GM10266 (cell line): ENCODE measurements around the gene FAM168A.

Source experiments
- DNase-seq: peaks from one replicate; pipeline ENCODE4 v3.0.0; 2012; ENCODE audit errors: extremely low spot score
- TF ChIP-seq, protein P1 (sequence below): IDR thresholded peaks from 2 replicates; pipeline ENCODE4 v1.5.1; 2012; ENCODE audit warnings: mild to moderate bottlenecking, low read depth; ENCODE audit not compliant: control insufficient read depth, insufficient read depth; ENCODE audit errors: missing control alignments

The FAM168A gene

DNA sequence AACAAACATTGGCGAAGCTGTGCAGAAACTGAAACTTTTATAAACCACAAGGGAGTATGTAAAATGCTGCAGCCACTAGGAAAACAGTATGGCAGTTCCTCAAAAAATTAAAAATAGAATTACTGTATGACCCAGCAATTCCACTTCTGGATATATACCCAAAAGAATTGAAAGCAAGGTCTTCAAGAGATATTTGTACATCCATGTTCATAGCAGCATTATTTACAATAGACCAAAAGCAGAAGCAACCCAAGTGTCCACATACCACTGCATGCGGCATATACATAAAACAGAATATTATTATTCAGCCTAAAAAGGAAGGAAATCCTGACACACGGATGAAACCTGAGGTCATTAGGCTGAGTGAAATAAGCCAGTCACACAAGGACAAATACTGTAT, 135.9 kb downstream of the FAM168A start:
- DNase-seq: no peak
- TF ChIP-seq, protein P1, sequence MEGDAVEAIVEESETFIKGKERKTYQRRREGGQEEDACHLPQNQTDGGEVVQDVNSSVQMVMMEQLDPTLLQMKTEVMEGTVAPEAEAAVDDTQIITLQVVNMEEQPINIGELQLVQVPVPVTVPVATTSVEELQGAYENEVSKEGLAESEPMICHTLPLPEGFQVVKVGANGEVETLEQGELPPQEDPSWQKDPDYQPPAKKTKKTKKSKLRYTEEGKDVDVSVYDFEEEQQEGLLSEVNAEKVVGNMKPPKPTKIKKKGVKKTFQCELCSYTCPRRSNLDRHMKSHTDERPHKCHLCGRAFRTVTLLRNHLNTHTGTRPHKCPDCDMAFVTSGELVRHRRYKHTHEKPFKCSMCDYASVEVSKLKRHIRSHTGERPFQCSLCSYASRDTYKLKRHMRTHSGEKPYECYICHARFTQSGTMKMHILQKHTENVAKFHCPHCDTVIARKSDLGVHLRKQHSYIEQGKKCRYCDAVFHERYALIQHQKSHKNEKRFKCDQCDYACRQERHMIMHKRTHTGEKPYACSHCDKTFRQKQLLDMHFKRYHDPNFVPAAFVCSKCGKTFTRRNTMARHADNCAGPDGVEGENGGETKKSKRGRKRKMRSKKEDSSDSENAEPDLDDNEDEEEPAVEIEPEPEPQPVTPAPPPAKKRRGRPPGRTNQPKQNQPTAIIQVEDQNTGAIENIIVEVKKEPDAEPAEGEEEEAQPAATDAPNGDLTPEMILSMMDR: no peak

DNA sequence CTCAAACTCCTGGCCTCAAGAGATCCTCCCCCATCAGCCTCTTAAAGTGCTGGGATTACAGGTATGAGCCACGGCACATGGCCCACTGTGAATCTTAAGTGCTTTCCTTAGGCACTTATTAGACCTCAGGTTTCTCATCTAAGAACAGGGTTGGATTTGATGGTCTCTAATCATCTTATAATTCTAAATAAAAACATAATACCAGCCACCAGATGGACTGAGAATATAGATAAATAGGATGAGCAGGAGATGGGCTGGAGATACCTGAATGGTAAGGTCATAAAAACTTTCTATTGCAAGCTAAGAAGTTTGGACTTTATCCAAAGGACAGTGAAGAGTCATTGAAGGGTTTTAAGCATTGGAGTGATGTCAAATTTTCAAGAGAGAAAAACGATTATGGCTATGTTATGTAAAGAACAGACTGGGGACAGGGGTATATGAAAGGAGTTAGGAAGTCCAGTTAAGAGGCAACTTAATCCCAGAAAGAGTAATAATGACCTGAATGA, 136.5 kb downstream of the FAM168A start:
- TF ChIP-seq, protein P1: no peak
- no peak for DNase-seq

DNA sequence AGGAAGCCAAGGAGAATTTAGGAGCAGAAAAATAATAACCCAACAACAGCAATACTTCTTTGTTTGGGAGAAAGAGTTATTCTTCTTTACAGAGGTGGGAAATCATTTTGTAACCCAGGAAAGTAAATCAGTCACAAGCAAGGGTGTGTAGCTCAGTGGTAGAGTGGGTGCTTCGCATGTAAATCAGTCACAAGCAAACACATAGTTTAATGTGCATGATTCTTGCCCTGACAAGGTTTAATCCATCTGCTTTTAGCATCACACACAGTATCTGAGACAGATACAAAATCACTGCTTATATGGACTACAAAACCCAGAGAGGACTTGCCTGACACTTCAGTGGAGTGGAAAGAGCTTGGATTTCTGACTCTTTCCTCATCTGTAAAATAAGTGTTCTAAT, 139.7 kb downstream of the FAM168A start:
- DNase-seq: no peak
- TF ChIP-seq, protein P1: no peak

DNA sequence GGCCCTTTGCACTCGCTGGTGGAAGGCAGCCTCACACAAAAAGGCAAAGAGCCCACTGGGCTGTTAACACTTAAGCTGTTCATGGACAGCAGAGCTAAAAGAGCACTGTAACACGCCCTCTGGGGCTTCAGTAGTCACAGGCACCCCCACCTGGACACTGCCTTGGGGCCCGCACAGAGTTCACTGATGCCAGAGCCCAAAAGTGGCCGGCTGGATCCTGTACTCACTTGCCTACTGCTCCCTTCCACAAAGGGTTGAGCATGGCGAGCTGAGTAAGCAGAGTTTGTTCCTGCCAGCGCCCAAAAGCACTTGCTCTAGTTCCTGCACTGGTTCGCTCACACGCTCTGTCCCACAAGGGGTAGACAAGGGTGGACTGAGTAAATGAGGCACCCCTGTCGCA, 142.9 kb downstream of the FAM168A start:
- DNase-seq: no peak
- TF ChIP-seq, protein P1: no peak

DNA sequence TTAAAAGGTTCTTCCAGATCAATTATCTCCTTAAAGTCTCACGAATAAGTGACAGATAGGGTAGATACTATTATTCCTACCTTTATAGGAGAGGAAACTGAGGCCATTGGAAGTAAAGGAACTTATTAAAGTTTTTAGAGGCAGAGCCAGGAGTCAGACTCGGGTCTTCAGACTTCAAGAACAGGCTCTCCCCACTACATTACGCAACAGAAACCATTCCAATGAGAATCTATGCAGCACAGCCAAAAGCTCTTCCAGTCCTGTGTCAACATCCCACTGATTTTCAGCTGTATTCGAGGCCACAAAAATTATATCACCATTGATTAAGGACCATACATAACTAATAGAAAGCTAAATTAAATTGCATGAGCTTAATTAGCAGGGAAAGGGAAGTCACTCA, 144.3 kb downstream of the FAM168A start:
- no peak for DNase-seq
- TF ChIP-seq, protein P1: no peak

DNA sequence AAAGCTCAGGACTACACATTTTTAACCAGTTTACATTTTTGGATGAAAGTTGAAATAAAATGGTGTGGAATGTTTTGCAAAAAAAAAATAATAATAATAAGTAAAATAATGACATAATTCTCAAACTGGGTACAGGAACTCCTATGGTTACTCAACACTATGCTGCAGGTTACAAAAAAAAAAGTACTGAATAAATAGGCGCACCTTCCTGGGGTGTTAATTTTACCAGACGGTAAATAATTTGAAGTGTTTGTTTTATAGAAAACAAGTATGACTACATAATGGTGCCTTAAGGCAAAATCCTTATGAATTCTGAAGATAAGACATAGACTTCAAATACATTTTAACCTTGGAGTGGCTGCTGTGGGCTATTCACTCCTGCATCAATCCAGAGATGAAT, 145.2 kb downstream of the FAM168A start:
- TF ChIP-seq, protein P1: no peak
- DNase-seq: no peak

DNA sequence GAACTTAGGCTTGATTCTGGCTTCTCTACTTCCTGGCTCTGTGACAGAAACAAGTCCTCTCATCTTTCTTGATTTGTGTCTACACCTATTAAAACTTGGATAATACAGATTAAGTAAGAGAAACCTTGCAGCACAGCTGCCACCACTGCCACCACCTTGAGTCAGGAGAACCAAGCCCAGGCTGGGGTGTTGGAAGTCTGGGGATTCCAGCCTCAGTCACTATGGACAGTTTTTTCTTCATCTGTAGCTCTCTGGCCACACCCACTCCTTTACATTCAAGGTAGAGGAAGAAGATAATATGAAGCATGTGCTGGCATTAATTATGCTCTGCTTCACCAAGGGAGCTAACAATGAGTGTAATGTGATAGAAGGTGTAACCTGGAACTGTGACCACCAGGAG, 146.0 kb downstream of the FAM168A start:
- TF ChIP-seq, protein P1: no peak
- no peak for DNase-seq

DNA sequence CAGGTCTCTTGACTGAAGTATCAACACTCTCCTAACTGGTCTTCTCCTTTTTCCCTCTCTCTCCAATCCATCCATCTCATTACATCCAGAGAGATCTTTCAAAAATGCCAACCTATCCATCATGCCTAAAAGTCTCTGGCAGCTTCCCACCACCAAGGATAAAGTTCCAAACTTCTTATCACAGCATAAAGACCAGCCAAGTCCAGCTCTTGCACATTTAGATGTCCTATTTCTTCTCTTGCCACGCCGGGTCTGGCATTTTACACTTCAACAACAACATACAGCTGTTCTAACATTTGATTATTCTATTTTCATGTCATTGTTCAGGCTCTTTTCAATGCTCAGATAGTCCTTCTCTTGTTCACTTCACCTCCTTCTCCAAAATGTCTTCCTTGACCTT, 151.1 kb downstream of the FAM168A start:
- DNase-seq: no peak
- TF ChIP-seq, protein P1: no peak
